Mesothelial cell of epicardium (in vitro differentiated cells): ENCODE data around the gene KIAA1614. TPM values are rescaled to one million over a fixed set of nuclear protein-coding genes. Genes with fewer than 3 reads are reported as not detected.

Experiments
- DNase-seq, 2 experiments: peaks; one replicate each; pipeline ENCODE4 v3.0.0; 2021; ENCODE audit warnings: low spot score in 2 of 2; ENCODE audit not compliant: unreplicated experiment in 2 of 2
- H3K27ac Mint-ChIP-seq: 2 replicates; pipeline ENCODE4 v1.8.0; 2021; ENCODE audit warnings: mixed read lengths
- H3K27me3 Mint-ChIP-seq: 2 replicates; pipeline ENCODE4 v1.8.0; 2021; ENCODE audit warnings: low read depth, mixed read lengths
- H3K36me3 Mint-ChIP-seq: 2 replicates; pipeline ENCODE4 v1.8.0; 2021; ENCODE audit warnings: mixed read lengths
- H3K4me1 Mint-ChIP-seq: 2 replicates; pipeline ENCODE4 v1.8.0; 2021; ENCODE audit warnings: mixed read lengths
- H3K4me3 Mint-ChIP-seq: 2 replicates; pipeline ENCODE4 v1.8.0; 2021; ENCODE audit warnings: mild to moderate bottlenecking, moderate library complexity, mixed read lengths
- H3K9me3 Mint-ChIP-seq: 2 replicates; pipeline ENCODE4 v1.8.0; 2021; ENCODE audit warnings: mixed read lengths
- CTCF ChIP-seq: fragments of 200-600 bp; sonication (generic); IDR thresholded peaks from one replicate; pipeline ENCODE4 v1.5.0; 2021; ENCODE audit warnings: antibody characterized with exemption; ENCODE audit not compliant: unreplicated experiment
- total RNA-seq: library from RNA; stranded (reverse); gene quantifications from 3 replicates; pipeline ENCODE4 v1.2.1, GENCODE V29; 2021

KIAA1614 gene
- total RNA-seq, 1 donor from 2014 or later = 7.3 TPM

GRCh38 chr1:180951186-180951745 lies 38.6 kb downstream of the KIAA1614 start:
- no peak for TF ChIP-seq CTCF
- Mint-ChIP-seq H3K4me3 (no peak overlapping the region), H3K27me3 (no peaks in the 10 kb centered on the region), H3K36me3 (peaks cover 5% of the 10 kb centered on the region), H3K27ac (no peak overlapping the region), H3K4me1 (peaks cover 8% of the 10 kb centered on the region), H3K9me3 (no peaks in the 10 kb centered on the region)
- DNase-seq = no peak

GRCh38 chr1:180951836-180952656 lies 39.3 kb downstream of the KIAA1614 start:
- no peak for DNase-seq
- no peak for TF ChIP-seq CTCF
- Mint-ChIP-seq H3K27ac (no peak overlapping the region), H3K4me1 (peaks cover 8% of the 10 kb centered on the region), H3K27me3 (no peaks in the 10 kb centered on the region), H3K9me3 (no peaks in the 10 kb centered on the region), H3K36me3 (peaks cover 5% of the 10 kb centered on the region), H3K4me3 (no peak overlapping the region)

- no peak for DNase-seq
- no peak for TF ChIP-seq CTCF
- H3K36me3 Mint-ChIP-seq = peaks cover 5% of the 10 kb centered on the region
- H3K27ac Mint-ChIP-seq = no peak overlapping the region
- H3K4me3 Mint-ChIP-seq = no peak overlapping the region
- no peaks in the 10 kb centered on the region for H3K27me3 Mint-ChIP-seq
- no peaks in the 10 kb centered on the region for H3K9me3 Mint-ChIP-seq
- H3K4me1 Mint-ChIP-seq = peaks cover 8% of the 10 kb centered on the region
These were observed 39.9 kb downstream of the KIAA1614 start for GRCh38 chr1:180952657-180953013.

GRCh38 chr1:180953291-180954004 lies 40.8 kb downstream of the KIAA1614 start:
- Mint-ChIP-seq H3K4me1 (peaks cover 5% of the 10 kb centered on the region), H3K27ac (no peak overlapping the region)
- no peak for DNase-seq

More at GRCh38 chr1:180953291-180954004, 40.8 kb downstream of the KIAA1614 start:
- Mint-ChIP-seq H3K27me3 (no peaks in the 10 kb centered on the region), H3K36me3 (peaks cover 9% of the 10 kb centered on the region), H3K4me3 (no peak overlapping the region), H3K9me3 (no peaks in the 10 kb centered on the region)
- TF ChIP-seq CTCF = no peak
